BJ (cell line): Measurements from ENCODE around the gene RAD51D. TPM values are rescaled to one million over a fixed set of nuclear protein-coding genes. Genes with fewer than 3 reads are reported as not detected.

ENCODE experiments used
- CTCF ChIA-PET: fragments of 350-600 bp; formaldehyde crosslinking; extraction: SDS; loops from one replicate; lab custom pipeline; 2021; ENCODE audit warnings: antibody characterized with exemption, inconsistent platforms; lab: Yijun Ruan, JAX
- POLR2A ChIA-PET: fragments of 300-600 bp; sonication (Branson Sonifier 250); formaldehyde crosslinking; extraction: SDS; loops from one replicate; lab custom pipeline; 2021; ENCODE audit warnings: antibody characterized with exemption; lab: Charles Lee
- DNase-seq: peaks from one replicate; pipeline ENCODE4 v3.0.0-alpha.2; 2011; ENCODE audit warnings: low read depth
- H3K27me3 ChIP-seq: 2 replicates; pipeline ENCODE4 v1.6.0; 2011; ENCODE audit warnings: low read length; ENCODE audit not compliant: control insufficient read depth, insufficient read depth
- H3K36me3 ChIP-seq: 2 replicates; pipeline ENCODE4 v1.5.1; 2011; ENCODE audit warnings: low read length; ENCODE audit not compliant: control insufficient read depth, insufficient read depth
- H3K4me3 ChIP-seq: 2 replicates; pipeline ENCODE4 v1.5.1; 2011; ENCODE audit warnings: low read depth, mild to moderate bottlenecking, control low read depth, low read length
- CTCF ChIP-seq: IDR thresholded peaks from 2 replicates; pipeline ENCODE4 v1.5.1; 2011; ENCODE audit warnings: low read depth, mild to moderate bottlenecking, control low read depth, inconsistent platforms, low read length, moderate library complexity; ENCODE audit not compliant: insufficient read depth
- polyA plus RNA-seq: library from polyadenylated mRNA; depleted of rRNA; stranded (reverse); fragments of >200 nt; gene quantifications from 2 replicates; pipeline ENCODE4 v1.2.3, GENCODE V29; 2011

Gene RAD51D
- polyA plus RNA-seq, 1 experiment: 16.1 TPM

DNA sequence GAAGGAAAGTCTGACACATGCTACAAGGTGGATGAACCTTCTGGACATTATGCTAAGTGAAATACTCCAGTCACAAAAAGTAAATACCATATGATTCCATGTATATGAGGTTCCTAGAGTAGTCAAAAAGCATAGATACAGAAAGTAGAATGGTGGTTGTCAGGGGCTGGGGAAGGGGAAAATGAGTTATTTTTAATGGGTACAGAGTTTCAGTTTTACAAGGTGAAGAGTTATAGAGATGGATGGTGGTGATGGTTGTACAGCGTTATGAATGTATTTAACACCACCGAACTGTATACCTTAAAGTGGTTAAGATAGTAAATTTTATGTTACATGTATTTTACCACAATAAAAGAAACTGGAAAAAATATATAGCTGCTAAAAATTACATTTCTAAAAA is 17.9 kb downstream of the RAD51D start:
- CTCF ChIA-PET: interaction anchor here (1.6 to 3.2 kb wide), 3 partner anchors 7 to 18 kb away, joined by 4 to 13 read pairs (median 4); partner anchors contain the start of gene RAD51D
- no peak for DNase-seq
- Histone ChIP-seq H3K27me3 (no peaks in the 10 kb centered on the region), H3K36me3 (peaks cover 10% of the 10 kb centered on the region), H3K4me3 (no peak overlapping the region)
- TF ChIP-seq CTCF: no peak
- POLR2A ChIA-PET: no interaction called here

DNA sequence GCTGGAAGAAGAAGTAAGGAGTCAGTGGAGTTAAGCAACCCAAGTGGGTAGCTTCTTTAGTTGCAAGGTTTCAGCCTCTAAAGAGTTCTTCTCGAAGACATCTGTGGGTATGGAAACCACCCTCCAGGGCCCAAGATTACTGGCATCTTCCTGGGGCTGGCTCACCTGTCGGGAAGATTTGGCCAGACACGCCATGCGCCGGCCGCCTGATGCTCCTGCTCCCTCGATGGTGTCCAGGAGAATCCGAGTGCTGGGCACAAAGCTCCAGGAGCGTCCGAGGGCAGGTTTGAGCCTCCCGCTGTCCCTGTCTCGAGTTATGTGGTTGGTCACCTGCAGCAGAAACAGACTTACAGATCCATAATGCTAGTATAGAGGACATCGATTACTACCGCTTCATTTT is 18.6 kb downstream of the RAD51D start:
- Histone ChIP-seq H3K27me3 (no peaks in the 10 kb centered on the region), H3K36me3 (peaks cover 6% of the 10 kb centered on the region), H3K4me3 (no peak overlapping the region)
- CTCF ChIA-PET: interaction anchor here (1.6 to 3.2 kb wide), 2 partner anchors 10 to 19 kb away, joined by 4 to 13 read pairs; partner anchors contain the start of gene RAD51D
- DNase-seq: no peak
- POLR2A ChIA-PET: no interaction called here
- no peak for TF ChIP-seq CTCF

DNA sequence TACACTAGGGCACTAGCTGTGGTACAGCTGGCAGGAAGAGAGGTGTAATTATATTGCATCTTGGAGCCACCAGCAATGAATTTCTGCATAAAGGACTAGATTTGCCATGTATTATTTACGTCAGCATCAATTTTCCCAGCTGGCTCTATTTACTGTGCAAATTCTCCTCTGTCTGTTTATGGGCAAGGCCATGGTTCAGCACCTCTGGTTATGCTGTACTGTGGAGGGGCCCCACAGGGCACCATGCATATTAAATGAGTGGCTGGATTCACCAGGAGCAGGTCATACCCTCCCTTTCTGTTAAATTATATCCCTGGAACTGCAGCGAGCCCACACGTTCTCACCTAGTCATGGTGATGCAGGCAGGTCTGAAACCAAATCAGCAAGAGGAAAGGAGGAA is 19.8 kb downstream of the RAD51D start:
- POLR2A ChIA-PET: no interaction called here
- H3K27me3 ChIP-seq: no peaks in the 10 kb centered on the region
- H3K36me3 ChIP-seq: peaks cover 5% of the 10 kb centered on the region; the same call in 1 of the 2 replicates
- TF ChIP-seq CTCF: no peak
- no peak for DNase-seq
- no peak overlapping the region for H3K4me3 ChIP-seq
- CTCF ChIA-PET: interaction anchor here (1.6 to 1.8 kb wide), 2 partner anchors 9 to 10 kb away, joined by 4 to 7 read pairs; no protein-coding TSS in a partner anchor

- no peak overlapping the region for H3K4me3 ChIP-seq
- no peaks in the 10 kb centered on the region for H3K27me3 ChIP-seq
- peaks cover 5% of the 10 kb centered on the region; the same call in 1 of the 2 replicates for H3K36me3 ChIP-seq
- no peak for TF ChIP-seq CTCF
- no peak for DNase-seq
- ChIA-PET POLR2A (no interaction called here), CTCF (interaction anchor here (1.0 to 2.3 kb wide), 2 partner anchors 11 to 22 kb away, joined by 3 to 6 read pairs; partner anchors contain the start of gene RAD51D)
Measured at GRCh38 chr17:35097776-35098175, 21.9 kb downstream of the RAD51D start.

- H3K4me3 ChIP-seq: no peak overlapping the region
- ChIA-PET POLR2A (no interaction called here), CTCF (interaction anchor here (0.8 to 1.5 kb wide), 3 partner anchors 12 to 33 kb away, joined by 3 read pairs; no protein-coding TSS in a partner anchor)
- H3K36me3 ChIP-seq: peaks cover 5% of the 10 kb centered on the region; the same call in 1 of the 2 replicates
- TF ChIP-seq CTCF: no peak
- no peaks in the 10 kb centered on the region for H3K27me3 ChIP-seq
- DNase-seq: no peak
Measured at GRCh38 chr17:35095741-35096140, 23.9 kb downstream of the RAD51D start.
